ENCODE data around the gene GGNBP2.
A peak's percentile ranks its signal among the peaks of the same experiment; 100 is the strongest.

The GGNBP2 gene

DNA sequence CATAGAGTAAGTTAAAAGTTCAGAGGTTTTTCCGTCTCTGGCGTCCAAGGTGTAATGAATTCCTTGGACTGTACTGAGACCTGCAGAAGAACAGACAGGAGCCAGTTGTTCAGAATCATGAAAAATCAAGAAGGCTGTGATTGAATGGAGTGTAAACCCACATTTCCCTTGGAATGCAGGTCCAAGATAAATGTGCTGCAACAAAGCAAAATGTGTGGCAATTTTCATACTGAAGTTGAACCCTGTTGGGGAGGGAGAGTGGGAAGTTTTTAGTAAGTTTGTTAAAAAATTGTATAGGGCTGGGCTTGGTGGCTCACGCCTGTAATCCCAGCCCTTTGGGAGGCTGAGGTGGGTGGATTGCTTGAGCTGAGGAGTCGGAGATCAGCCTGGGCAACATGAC, 21.4 kb downstream of the GGNBP2 start:
- no peak for DNase-seq

DNA sequence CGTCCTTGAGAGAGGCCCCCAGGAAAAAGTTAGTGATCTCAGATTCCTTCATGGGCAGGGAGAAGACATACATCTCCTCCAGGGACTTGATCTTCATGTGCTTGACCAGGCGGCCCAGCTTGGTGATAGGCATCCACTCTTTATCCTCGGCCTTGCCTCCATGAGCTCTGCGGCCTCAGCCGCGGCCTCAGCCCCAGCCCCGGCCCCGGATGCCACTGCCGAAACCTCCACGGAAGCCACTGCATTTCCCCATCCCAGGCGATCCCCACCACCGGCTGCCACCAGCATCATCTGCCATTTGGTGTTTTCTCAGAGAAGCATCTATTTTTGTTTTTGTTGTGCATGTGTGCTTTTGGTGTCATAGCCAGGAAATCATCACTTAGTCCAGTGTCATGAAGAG, 30.3 kb downstream of the GGNBP2 start:
- no peak for DNase-seq

DNA sequence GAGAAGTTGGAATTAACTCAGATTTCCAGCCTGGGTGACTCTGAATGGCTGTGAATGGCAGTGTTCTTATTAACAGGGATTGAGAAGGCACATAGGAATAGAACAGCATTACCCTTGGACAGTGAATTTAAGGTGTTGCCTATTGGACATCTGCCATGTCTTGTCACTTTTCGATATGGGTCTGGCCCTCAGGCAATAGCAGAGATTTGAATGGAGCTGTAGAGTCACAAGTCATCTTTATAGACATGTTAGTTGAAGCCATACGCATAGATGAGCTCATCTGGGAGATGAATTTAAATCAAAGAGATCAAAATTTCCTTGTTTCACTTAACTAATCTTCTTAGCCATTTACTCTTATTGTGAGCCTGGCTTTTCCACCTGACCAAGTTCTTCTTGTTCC, 32.1 kb downstream of the GGNBP2 start:
- no peak for DNase-seq

DNA sequence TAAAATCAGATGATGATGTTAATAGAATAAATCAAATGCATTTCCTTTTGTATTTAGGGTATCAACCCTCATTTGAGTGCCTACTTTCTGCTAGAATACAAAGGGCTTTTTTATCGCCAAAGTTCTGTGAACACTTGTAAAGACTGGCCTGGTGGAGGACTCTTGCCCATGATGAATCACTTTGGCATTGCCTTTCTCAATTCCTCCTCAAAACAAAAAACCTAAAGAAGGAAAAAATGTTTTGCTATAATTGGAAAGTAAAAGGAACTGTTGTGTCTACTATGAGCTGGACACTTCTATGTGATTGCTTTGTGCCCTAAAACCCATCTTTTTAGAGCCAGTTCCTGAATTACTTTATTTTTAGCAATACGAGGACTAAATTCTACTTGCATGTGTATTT, 34.0 kb downstream of the GGNBP2 start:
- no peak for DNase-seq

DNA sequence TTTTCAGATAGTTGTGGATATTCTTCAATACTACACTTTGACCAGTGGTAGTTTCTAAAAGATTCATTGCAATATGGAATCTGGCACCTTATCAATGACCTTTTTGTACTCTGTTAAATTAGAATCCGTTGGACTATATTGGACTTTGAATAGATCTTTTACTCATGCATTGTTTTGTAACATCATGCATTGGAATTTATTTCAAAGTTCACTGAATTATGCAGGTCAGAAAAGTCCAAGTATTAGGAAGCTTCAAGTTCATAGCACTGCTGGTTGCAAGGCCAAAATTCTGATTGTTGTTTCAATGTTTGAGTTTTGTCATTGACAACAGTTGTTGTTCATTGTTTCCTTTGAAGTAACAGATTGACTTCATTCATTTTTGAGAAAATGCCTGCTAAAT, 39.1 kb downstream of the GGNBP2 start:
- DNase-seq, result no peak

DNA sequence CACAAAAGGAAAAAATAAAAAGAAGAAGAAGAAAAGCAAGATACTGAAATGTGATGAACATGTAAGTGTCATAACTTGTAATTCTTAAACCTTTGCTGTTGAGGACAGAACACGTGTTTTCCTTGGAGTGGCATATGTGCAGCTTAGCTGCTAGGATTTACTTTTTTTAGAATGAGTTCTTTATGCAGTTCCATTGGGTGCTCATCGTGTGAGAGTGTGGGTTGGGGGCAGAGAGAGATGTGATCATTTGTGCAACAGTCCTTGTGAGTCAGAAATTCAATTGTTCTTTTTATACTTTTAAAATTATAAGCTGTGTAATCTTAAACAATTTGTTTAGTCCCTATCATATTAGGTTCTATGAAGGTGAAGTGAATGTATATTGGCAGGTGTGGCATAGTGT, 41.4 kb downstream of the GGNBP2 start:
- no peak for DNase-seq

DNA sequence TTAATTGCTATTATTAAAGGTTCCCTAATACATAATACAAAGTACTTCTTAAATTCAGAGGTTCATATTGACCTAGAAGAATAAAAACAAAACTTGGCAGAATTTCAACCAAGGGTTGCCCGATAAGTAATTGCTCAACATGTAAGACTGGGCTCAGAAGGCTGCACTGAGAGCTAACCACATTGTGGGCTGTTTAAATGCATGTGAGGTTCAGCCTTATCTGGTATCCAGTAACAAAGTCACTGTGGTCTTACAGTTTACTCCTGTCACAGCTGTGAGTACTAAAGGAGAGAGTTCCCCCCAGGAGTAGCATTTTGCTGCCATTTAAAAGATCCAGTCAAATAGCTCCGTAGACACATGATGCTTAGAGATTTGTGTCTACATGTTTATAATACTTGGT, 45.4 kb downstream of the GGNBP2 start:
- no peak for DNase-seq

DNA sequence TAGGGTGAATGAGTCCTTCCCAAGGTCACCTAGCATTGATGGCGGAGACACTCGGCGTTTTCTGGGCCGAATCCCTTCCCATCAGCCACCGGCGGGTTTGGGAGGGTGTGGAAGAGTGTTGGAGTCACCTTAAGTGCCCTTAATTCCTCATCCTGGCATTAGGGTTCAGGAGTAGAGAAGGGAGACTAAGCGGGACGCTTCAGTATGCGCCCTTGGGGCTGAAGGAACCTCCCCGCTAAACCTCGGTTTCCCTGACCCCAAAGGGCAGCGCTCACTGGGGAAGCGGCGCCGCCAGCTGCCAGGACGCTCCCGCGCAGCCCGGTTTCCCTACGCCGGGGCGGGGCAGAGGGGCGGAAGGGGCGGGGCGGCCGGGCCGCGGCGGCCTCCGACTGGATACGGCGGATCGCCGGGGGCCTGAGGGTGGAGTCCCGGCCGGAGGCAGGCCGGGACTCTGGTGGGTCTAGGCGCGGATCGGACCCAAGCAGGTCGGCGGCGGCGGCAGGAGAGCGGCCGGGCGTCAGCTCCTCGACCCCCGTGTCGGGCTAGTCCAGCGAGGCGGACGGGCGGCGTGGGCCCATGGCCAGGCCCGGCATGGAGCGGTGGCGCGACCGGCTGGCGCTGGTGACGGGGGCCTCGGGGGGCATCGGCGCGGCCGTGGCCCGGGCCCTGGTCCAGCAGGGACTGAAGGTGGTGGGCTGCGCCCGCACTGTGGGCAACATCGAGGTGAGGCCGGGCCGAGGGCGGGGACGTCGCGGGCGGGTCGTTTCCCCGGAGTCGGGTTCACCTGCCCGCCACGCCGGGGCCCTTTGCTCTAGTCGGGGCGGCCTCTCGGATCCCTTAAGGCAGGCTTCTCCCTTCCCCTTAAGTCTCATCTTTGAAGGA, 47.0 kb downstream of the GGNBP2 start, which contains the start of gene DHRS11:
Gene DHRS11, plus strand, starts transcription at position 446 of the 882 bp plus-strand sequence. Its CDS starts 131 bp downstream, at position 577.
- DNase-seq, result peak; percentile 31

DNA sequence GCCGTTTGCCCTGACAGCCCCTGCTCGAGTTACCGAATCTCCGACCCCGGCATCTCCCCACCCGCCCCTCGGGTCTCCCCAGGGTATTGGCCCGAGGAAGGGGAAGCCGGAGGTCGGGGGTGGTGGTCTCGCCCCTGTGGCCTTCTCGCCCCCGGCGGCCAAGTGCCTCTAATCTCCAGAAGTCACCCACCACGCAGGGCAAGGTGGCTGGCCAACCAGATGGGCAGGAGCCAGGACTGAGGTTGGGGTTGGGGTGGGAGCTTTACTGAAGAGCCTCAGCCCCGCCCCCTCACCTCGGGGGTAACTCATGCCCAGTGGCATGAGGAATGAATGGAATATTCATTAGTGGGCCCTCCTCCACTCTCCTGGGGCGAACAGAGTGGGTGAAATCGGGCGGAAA, 47.6 kb downstream of the GGNBP2 start:
- DNase-seq, result no peak

DNA sequence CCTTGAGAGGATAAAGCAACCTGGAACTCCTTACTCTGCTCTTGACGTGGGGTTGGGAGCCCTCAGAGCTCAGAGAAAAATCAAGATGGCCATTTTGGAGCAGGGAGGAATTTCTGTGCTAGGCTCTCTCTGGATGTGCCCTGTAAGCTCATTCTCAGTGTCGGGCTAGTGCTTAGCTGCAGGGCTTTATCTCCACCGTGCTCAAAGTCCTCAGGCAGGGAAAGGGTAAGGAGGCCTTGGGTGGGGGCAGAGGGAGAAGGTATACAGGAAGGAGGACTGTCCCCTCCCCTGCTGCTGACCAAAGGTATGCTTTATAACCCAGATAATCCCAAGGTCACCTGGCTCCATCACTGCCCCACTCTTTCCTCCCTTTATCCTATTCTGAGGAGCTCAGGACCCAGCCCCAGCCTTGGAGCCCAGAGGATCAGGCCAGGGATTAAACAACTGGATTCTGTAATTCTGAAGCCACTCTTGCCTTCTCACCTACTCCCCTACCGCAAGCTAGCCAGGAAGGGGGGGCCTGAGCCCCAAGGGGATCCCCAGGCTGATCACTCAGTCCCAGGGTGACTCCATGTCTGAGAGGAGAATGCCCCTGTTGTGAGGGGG, 48.1 kb downstream of the GGNBP2 start:
- DNase-seq, result no peak

DNA sequence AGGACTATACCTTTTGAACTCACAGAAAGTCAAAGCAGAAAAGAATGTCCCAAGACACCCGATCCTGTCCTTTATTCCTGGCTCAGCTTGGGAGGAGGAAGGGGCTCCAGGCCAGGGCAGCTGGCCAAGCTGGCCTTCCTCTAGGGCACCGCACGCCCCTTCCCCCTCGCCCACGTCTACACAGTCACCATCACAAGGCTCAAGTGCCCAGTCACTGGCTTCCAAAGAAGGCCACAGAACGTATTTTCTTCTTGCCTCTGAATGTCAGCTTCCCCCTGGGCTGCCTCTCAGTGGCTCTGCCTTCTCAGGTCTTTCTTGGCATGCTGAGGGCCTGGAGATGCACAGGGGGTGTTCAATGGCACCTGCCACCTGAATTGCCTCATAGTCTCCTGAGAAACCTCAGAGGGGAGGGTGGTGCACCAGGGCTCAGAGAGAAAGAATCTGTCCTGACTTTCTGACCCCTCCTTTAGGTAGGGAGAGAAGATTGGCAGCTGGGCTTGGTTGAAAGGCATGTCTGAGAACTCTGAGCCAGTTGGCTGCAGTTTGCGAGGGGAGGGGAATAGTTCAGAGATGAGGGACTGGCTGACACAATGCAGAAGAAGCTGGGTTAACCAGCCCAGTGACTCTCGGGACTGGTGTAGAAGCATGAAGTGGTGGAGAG, 49.1 kb downstream of the GGNBP2 start:
- no peak for DNase-seq

DNA sequence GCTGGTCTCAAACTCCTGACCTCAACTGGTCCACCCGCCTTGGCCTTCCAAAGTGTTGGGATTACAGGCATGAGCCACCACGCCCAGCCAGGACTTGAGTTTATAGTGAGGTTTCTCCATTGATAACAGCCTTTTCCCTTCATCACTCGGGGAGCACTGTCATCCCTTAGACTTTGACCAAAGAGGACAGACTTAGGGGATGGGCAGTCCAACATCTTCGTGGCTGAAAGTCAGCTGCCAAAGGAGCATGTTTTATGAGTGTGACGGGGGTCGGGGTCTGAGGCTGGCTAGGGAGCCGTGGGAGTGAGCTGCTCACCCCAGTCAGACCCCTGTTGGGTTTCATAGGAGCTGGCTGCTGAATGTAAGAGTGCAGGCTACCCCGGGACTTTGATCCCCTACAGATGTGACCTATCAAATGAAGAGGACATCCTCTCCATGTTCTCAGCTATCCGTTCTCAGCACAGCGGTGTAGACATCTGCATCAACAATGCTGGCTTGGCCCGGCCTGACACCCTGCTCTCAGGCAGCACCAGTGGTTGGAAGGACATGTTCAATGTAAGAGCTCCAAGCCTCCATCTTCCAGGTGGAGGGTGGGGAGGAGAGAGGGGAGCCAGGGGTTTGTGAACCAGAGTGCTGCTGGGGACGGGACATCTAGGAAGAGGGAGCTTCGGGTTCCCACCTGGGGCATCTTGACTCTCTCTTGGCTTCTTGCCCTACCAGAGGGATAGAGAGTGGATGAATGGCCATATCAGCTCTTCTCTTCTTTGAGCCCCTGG, 50.1 kb downstream of the GGNBP2 start:
- no peak for DNase-seq

DNA sequence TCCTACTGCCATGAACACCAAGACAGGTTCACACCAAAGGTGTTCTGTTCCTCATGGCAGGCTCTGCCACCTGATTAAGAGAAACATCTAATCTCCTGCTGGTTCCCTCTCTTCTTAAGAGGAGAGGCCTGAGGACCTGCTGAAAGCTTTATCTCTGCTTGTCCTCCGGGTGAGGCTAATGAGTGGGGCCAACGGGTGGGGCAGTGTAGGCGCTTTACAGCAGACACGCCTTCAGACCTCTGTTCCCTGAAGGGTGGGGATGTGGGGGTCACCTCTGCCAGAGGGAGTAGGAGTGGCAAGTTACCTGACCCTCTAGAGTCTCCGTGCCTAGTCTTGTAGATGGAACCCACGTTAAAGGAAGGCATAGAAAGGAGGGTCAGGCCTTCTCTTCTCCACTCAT, 52.5 kb downstream of the GGNBP2 start:
- no peak for DNase-seq

DNA sequence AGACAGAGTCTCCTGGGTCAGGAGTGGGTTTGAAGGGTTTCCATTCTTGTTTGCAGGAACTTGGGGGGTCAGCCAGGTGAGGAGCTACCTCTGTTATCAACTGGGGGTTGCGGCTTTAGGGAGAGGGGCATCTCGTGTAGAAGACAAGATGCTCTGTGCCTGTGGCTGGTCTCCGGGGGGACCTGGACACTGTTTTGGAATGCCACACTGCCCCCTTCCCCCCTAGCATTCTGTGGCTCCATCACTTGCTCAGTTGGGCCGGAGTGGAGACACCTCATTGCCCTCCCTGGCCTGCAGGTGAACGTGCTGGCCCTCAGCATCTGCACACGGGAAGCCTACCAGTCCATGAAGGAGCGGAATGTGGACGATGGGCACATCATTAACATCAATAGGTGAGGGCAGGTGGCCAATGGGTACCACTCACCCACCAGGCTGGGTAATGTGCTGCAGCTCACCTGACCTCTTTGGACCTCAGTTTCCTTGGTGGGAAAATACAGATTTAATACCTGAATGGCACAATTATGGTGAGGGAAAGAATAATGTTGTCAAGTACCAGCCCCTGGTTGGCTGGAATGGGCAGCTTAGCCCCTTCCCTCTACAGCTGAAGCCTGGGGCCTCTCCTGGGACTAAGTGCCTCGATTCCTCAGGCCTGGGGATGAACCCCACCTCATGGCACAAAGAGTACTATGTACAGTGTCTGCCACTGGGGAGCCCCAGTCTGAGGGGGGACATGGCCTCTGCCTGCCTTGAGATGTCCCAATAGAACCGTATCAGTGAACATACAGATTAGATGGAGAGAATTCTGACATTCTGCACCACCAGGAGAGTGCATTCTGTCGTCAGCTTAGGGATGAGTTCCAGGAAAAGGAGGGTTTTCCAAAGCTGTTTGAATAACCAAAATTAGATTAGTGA, 53.4 kb downstream of the GGNBP2 start:
- DNase-seq, result no peak

DNA sequence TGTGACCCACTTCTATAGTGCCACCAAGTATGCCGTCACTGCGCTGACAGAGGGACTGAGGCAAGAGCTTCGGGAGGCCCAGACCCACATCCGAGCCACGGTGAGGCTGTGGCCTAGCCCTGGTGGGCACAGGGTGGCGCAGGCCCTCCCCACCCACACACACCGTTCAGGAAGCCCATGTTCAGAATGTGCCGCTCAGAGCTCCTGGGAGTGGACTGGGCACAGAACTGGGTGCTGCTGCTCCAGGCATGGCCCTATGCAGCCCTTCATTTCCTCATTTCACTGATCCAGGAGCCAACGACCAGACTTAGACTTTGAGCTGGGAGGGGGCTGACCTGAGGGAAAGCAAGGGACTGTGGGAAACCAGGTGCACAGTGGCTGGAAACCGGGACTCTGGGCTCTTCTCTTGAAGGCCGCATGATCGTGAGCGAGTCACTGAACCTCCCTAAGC, 54.3 kb downstream of the GGNBP2 start:
- DNase-seq, result no peak

DNA sequence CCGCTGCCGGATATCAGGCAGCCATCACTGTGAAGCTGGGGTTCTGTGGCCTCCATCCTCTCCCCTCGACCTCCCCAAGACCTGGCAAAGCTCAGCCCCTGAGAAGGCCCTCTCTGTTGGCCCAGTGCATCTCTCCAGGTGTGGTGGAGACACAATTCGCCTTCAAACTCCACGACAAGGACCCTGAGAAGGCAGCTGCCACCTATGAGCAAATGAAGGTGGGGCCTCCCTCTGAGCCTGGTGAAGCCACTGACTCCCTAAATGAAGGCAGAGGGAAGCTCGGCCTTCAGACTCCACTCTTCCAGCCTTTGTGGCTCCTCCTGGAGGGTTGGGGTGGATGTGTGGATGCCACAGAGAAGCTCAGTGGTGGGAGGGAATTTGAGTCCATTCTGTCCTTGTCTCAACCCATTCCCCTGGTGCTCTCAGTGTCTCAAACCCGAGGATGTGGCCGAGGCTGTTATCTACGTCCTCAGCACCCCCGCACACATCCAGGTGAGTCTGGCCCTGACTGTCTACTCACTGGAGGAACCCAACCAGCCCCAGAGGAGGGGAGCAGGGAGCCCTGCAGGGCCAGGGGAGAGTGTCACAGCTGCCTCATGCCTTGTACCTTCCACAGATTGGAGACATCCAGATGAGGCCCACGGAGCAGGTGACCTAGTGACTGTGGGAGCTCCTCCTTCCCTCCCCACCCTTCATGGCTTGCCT, 55.0 kb downstream of the GGNBP2 start:
- no peak for DNase-seq

DNA sequence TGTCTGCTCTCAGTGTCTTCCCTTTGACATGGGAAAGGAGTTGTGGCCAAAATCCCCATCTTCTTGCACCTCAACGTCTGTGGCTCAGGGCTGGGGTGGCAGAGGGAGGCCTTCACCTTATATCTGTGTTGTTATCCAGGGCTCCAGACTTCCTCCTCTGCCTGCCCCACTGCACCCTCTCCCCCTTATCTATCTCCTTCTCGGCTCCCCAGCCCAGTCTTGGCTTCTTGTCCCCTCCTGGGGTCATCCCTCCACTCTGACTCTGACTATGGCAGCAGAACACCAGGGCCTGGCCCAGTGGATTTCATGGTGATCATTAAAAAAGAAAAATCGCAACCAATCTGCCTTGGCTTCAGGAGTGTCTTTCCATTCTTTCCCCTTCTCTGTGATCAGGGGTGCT, 55.7 kb downstream of the GGNBP2 start:
- no peak for DNase-seq

DNA sequence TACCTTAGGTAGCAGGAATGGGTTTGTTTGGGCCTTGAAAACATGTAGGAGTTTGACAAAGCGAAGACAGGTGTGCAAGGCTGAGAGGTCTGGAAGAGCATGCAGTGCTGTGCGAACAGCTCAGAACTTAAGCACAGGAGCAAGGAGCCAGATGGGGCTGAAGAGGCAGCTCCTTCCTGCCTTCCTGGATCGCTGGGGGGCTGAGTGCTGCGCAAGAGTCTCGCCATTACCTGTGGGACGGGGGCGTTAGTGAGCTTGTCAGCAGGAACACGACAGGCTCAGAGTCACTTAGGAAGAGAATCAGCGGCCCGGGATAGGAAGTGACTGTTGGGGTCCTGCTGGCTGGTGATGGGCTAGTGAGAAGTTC, 56.2 kb downstream of the GGNBP2 start:
- DNase-seq, result no peak

DNA sequence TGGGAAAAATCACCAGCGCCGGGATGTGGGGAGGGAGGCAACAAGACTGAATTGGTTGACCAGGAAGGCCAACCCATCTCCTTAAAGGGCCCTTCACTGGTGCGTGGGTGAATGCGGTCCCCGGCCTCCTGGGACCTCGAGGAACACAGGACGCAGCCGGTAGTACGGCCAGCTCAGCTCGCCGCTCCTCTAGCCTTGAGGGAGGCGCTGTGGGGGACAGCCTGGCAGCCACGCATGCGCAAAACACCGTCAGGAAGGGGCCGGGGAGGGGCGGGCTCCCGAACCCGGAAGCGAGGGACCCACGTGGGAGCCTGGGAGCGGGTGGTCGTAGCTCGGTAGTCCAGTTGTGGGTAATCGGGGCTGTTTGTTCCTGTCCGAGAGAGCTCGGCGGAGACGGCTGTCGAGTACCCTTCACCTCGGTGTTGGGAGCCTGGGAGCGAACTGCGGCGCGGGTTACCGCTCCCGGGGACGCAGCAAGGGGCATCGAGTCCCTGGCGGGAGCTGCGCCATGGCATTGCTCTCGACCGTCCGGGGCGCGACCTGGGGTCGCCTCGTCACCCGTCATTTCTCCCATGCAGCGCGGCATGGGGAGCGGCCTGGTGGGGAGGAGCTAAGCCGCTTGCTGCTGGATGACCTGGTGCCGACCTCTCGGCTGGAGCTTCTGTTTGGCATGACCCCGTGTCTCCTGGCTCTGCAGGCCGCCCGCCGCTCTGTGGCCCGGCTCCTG, 56.7 kb downstream of the GGNBP2 start, which contains the start of gene MRM1:
Gene MRM1, plus strand, starts transcription at position 281 of the 727 bp plus-strand sequence. Its CDS starts 228 bp downstream, at position 509.
- DNase-seq, result peak; percentile 47

DNA sequence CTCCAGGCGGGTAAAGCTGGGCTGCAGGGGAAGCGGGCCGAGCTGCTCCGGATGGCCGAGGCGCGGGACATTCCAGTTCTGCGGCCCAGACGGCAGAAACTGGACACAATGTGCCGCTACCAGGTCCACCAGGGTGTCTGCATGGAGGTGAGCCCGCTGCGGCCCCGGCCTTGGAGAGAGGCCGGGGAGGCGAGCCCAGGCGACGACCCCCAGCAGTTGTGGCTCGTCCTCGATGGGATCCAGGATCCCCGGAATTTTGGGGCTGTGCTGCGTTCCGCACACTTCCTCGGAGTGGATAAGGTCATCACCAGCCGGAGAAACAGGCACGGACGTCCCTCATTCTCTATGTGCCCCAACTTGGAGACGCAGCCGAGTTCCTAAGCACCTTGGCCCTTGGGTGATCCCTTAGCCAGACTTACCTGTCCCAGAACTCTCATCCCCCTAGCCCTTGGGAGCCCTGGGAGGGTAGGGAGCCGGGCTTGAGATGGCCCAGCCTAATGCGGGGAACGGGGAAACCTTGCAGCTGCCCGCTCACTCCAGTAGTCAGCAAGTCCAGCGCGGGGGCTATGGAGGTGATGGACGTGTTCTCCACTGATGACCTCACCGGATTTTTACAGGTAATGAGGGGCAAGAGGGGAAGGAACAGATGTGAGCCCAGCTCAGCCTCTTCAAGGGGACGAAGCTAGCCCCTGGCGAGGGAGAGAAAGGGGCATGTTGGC, 57.5 kb downstream of the GGNBP2 start:
- no peak for DNase-seq

Measured in GOT3 (cell line).